ENCODE measurements around the gene DNAJC13. TPM values are rescaled to one million over a fixed set of nuclear protein-coding genes. Genes with fewer than 3 reads are reported as not detected.

DNAJC13 gene
- total and polyA plus RNA-seq, 2 donors from 2014 or later, result 11.5 to 43.1 TPM

DNA sequence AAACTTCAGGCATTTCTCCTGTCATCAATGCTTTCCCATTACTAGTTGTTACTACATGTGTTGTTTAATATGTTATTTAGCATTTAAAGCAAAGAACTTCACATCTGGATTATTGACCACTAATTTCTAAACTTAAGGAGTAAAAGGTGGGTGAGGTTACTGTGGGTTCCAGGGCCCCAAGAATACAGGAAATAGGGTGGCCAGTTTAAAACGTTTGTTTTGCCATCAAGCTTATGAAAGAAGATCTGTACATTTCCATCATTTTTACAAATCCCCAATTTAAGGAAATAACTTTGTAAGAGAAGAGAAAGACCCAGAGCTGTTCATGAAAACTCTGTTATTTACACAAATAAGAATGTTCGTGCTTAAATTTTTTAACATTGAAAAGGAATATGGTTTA, 125.3 kb downstream of the DNAJC13 start:
- Histone ChIP-seq H3K27me3 (ENCODE audit: control insufficient read depth, insufficient read depth, low read length) (no peaks in the 10 kb centered on the region), H3K4me1 (ENCODE audit: control insufficient read depth in 2 of 3, insufficient read depth in 2 of 3, low read depth in 1 of 3, low read length in 3 of 3) (no peaks in the 10 kb centered on the region), H3K4me3 (ENCODE audit: low read length in 3 of 3) (no peak overlapping the region), H3K36me3 (ENCODE audit: control insufficient read depth in 2 of 3, insufficient read depth in 3 of 3, low read length in 3 of 3) (peaks cover 2 to 9% (median 3%) of the 10 kb centered on the region in 3 donors), H3K27ac (ENCODE audit: low read depth in 2 of 2, low read length in 2 of 2) (no peak overlapping the region), H3K9ac (ENCODE audit: low read length in 3 of 3) (no peak overlapping the region), H3K9me3 (ENCODE audit: control insufficient read depth in 2 of 3, insufficient read depth in 1 of 3, low read length in 3 of 3) (no peaks in the 10 kb centered on the region)
- DNase-seq, result no peak
- FAIRE-seq, result no peak
- intact Hi-C loops (cut with DNase I), result no loop called here
- TF ChIP-seq, protein P1, sequence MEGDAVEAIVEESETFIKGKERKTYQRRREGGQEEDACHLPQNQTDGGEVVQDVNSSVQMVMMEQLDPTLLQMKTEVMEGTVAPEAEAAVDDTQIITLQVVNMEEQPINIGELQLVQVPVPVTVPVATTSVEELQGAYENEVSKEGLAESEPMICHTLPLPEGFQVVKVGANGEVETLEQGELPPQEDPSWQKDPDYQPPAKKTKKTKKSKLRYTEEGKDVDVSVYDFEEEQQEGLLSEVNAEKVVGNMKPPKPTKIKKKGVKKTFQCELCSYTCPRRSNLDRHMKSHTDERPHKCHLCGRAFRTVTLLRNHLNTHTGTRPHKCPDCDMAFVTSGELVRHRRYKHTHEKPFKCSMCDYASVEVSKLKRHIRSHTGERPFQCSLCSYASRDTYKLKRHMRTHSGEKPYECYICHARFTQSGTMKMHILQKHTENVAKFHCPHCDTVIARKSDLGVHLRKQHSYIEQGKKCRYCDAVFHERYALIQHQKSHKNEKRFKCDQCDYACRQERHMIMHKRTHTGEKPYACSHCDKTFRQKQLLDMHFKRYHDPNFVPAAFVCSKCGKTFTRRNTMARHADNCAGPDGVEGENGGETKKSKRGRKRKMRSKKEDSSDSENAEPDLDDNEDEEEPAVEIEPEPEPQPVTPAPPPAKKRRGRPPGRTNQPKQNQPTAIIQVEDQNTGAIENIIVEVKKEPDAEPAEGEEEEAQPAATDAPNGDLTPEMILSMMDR (IDR thresholded peaks at IDR 0.05; ENCODE audit: borderline replicate concordance, extremely low read depth, insufficient read depth), result no peak

DNA sequence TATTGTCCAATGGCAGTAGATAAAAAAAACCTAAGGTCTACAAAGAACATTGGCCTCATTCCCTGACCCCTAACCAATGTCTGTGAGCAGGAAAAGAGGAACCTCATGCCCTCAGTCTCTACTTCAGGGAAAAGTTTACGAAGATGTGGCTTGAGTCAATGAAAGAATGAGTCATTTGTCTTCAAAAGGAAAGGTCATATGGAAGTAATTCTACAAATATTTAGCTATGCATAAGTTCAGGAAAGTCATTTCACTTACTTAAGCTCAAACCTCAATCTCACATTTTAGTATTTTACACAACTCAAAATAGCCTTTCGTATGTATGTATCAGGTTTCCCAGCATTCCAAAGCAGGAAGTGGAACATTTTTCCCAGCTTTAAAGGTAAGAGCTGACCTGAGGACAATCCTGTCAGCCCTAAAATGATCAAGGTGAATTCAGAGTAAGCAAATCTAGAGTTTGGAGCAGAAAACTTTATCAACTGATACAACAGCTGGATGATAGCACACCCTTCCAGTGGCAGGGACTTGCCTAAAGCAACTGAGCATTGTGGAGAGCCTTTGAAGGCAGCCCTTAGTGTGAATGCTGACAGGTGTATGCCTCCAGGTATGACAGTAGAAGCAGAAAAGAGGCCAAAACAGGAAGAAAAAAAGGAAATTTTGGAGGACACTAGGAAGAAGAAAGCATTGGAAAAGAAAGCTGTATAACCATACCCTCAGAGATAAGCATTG, 125.9 kb downstream of the DNAJC13 start:
- no peak for FAIRE-seq
- intact Hi-C loops (cut with DNase I), result no loop called here
- Histone ChIP-seq H3K4me3 (ENCODE audit: low read length in 3 of 3) (no peak overlapping the region), H3K4me1 (ENCODE audit: control insufficient read depth in 2 of 3, insufficient read depth in 2 of 3, low read depth in 1 of 3, low read length in 3 of 3) (no peaks in the 10 kb centered on the region), H3K36me3 (ENCODE audit: control insufficient read depth in 2 of 3, insufficient read depth in 3 of 3, low read length in 3 of 3) (peaks cover 2 to 9% (median 3%) of the 10 kb centered on the region in 3 donors), H3K27me3 (ENCODE audit: control insufficient read depth, insufficient read depth, low read length) (no peaks in the 10 kb centered on the region), H3K27ac (ENCODE audit: low read depth in 2 of 2, low read length in 2 of 2) (no peak overlapping the region), H3K9ac (ENCODE audit: low read length in 3 of 3) (no peak overlapping the region), H3K9me3 (ENCODE audit: control insufficient read depth in 2 of 3, insufficient read depth in 1 of 3, low read length in 3 of 3) (no peaks in the 10 kb centered on the region)
- TF ChIP-seq, protein P1 (IDR thresholded peaks at IDR 0.05; ENCODE audit: borderline replicate concordance, extremely low read depth, insufficient read depth), result no peak
- DNase-seq, result no peak

DNA sequence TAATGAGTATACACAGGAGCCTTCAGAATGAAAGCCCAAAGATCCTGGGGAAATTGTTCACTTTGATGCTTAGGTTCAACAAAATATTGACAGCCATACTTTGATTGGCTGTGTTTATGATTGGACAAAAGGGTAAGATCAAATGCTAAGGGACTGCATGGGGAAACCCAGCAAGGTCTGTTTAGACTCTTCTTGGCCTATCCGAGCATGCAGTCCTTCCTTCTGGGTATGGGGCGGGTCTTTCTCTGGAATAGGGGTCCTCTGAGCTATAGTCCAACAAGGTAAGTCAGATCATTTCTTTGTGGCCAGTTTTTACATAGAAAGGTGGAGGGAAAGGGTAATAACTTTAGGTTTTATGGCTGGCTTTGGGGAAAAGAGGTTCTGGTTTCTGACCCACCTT, 126.8 kb downstream of the DNAJC13 start:
- FAIRE-seq (no peak), DNase-seq (no peak)
- no peak overlapping the region for H3K27ac ChIP-seq (ENCODE audit: low read depth in 2 of 2, low read length in 2 of 2)
- no peaks in the 10 kb centered on the region for H3K4me1 ChIP-seq (ENCODE audit: control insufficient read depth in 2 of 3, insufficient read depth in 2 of 3, low read depth in 1 of 3, low read length in 3 of 3)
- TF ChIP-seq, protein P1 (IDR thresholded peaks at IDR 0.05; ENCODE audit: borderline replicate concordance, extremely low read depth, insufficient read depth), result no peak
- H3K36me3 ChIP-seq (ENCODE audit: control insufficient read depth in 2 of 3, insufficient read depth in 3 of 3, low read length in 3 of 3), result peaks cover 2 to 9% (median 3%) of the 10 kb centered on the region in 3 donors
- intact Hi-C loops (cut with DNase I), result no loop called here
- no peak overlapping the region for H3K9ac ChIP-seq (ENCODE audit: low read length in 3 of 3)
- no peaks in the 10 kb centered on the region for H3K27me3 ChIP-seq (ENCODE audit: control insufficient read depth, insufficient read depth, low read length)
- H3K4me3 ChIP-seq (ENCODE audit: low read length in 3 of 3), result no peak overlapping the region
- no peaks in the 10 kb centered on the region for H3K9me3 ChIP-seq (ENCODE audit: control insufficient read depth in 2 of 3, insufficient read depth in 1 of 3, low read length in 3 of 3)

Measured in kidney (tissue), 14 donors.